ENCODE measurements around the gene CD86.

GRCh38 chr3:122064326-122064725 is 9.2 kb downstream of the CD86 start:
- TF ChIP-seq REST (IDR thresholded peaks at IDR 0.05; ENCODE audit: insufficient read depth in 1 of 2, low read depth in 2 of 2, low read length in 2 of 2) (no peak), TAF1 (IDR thresholded peaks at IDR 0.05; ENCODE audit: borderline replicate concordance, insufficient read depth, low read length) (no peak), POLR2AphosphoS5 (IDR thresholded peaks at IDR 0.05; ENCODE audit: low read depth, low read length) (no peak), SIN3A (IDR thresholded peaks at IDR 0.05; ENCODE audit: borderline replicate concordance, insufficient read depth, low read length) (no peak), FOXP2 (optimal IDR thresholded peaks at IDR 0.05; ENCODE audit: borderline replicate concordance, extremely low read depth, extremely low read length, insufficient read depth) (no peak)
